Measurements from ENCODE around the gene ADGRA1.

Gene ADGRA1

GRCh38 chr10:133042816-133043215 is 44.9 kb upstream of the ADGRA1 start:
- H3K27me3 ChIP-seq (ENCODE audit: low read length): no peaks in the 10 kb centered on the region
- H3K36me3 ChIP-seq (ENCODE audit: low read length): no peaks in the 10 kb centered on the region
- no peak overlapping the region for H3K27ac ChIP-seq (ENCODE audit: low read depth, low read length)
- TF ChIP-seq CTCF (IDR thresholded peaks at IDR 0.05; ENCODE audit: insufficient read depth, low read length, poor library complexity, severe bottlenecking) (no peak), EZH2phosphoT487 (conservative IDR thresholded peaks at IDR 0.05; ENCODE audit: low read length) (no peak)
- H3K79me2 ChIP-seq (ENCODE audit: insufficient read depth, low read length): no peaks in the 10 kb centered on the region
- H4K20me1 ChIP-seq (ENCODE audit: low read depth, low read length): no peaks in the 10 kb centered on the region
- no peak overlapping the region for H3K9ac ChIP-seq (ENCODE audit: low read length)
- no peaks in the 10 kb centered on the region for H3F3A ChIP-seq (ENCODE audit: insufficient read depth)
- no peak overlapping the region for H2AFZ ChIP-seq (ENCODE audit: low read depth, low read length, severe bottlenecking)
- H3K9me2 ChIP-seq (replicated peaks; ENCODE audit: insufficient read depth, low read length): no peaks in the 10 kb centered on the region
- H3K9me3 ChIP-seq (ENCODE audit: insufficient read depth, low read length): no peaks in the 10 kb centered on the region
- no peak overlapping the region for H3K4me3 ChIP-seq (ENCODE audit: insufficient read depth, low read length, poor library complexity, severe bottlenecking)
- no peak overlapping the region for H3K4me2 ChIP-seq (ENCODE audit: low read depth, low read length, poor library complexity, severe bottlenecking)

- Histone ChIP-seq H3K9me2 (replicated peaks; ENCODE audit: insufficient read depth, low read length) (no peaks in the 10 kb centered on the region), H3K36me3 (ENCODE audit: low read length) (no peaks in the 10 kb centered on the region), H3K4me3 (ENCODE audit: insufficient read depth, low read length, poor library complexity, severe bottlenecking) (no peak overlapping the region), H3K9me3 (ENCODE audit: insufficient read depth, low read length) (no peaks in the 10 kb centered on the region), H3K4me2 (ENCODE audit: low read depth, low read length, poor library complexity, severe bottlenecking) (no peak overlapping the region), H3K9ac (ENCODE audit: low read length) (no peak overlapping the region), H3K79me2 (ENCODE audit: insufficient read depth, low read length) (no peaks in the 10 kb centered on the region), H3F3A (ENCODE audit: insufficient read depth) (no peaks in the 10 kb centered on the region), H4K20me1 (ENCODE audit: low read depth, low read length) (no peaks in the 10 kb centered on the region), H3K27ac (ENCODE audit: low read depth, low read length) (no peak overlapping the region), H3K27me3 (ENCODE audit: low read length) (no peaks in the 10 kb centered on the region), H2AFZ (ENCODE audit: low read depth, low read length, severe bottlenecking) (no peak overlapping the region)
- TF ChIP-seq EZH2phosphoT487 (conservative IDR thresholded peaks at IDR 0.05; ENCODE audit: low read length): no peak
- TF ChIP-seq CTCF (IDR thresholded peaks at IDR 0.05; ENCODE audit: insufficient read depth, low read length, poor library complexity, severe bottlenecking): no peak
Observed at GRCh38 chr10:133043541-133044225, 44.0 kb upstream of the ADGRA1 start.

- no peaks in the 10 kb centered on the region for H3K9me3 ChIP-seq (ENCODE audit: insufficient read depth, low read length)
- H3F3A ChIP-seq (ENCODE audit: insufficient read depth): no peaks in the 10 kb centered on the region
- no peak for TF ChIP-seq EZH2phosphoT487 (conservative IDR thresholded peaks at IDR 0.05; ENCODE audit: low read length)
Observed at GRCh38 chr10:133044401-133044811, 43.3 kb upstream of the ADGRA1 start.

GRCh38 chr10:133045556-133046389 is 42.0 kb upstream of the ADGRA1 start:
- Histone ChIP-seq H3K27ac (ENCODE audit: low read depth, low read length) (no peak overlapping the region), H3K79me2 (ENCODE audit: insufficient read depth, low read length) (no peaks in the 10 kb centered on the region), H3K27me3 (ENCODE audit: low read length) (no peaks in the 10 kb centered on the region), H3F3A (ENCODE audit: insufficient read depth) (no peaks in the 10 kb centered on the region), H3K9me3 (ENCODE audit: insufficient read depth, low read length) (no peaks in the 10 kb centered on the region), H3K4me3 (ENCODE audit: insufficient read depth, low read length, poor library complexity, severe bottlenecking) (no peak overlapping the region), H2AFZ (ENCODE audit: low read depth, low read length, severe bottlenecking) (no peak overlapping the region), H3K4me2 (ENCODE audit: low read depth, low read length, poor library complexity, severe bottlenecking) (no peak overlapping the region), H3K36me3 (ENCODE audit: low read length) (no peaks in the 10 kb centered on the region), H3K9ac (ENCODE audit: low read length) (no peak overlapping the region), H3K9me2 (replicated peaks; ENCODE audit: insufficient read depth, low read length) (no peaks in the 10 kb centered on the region), H4K20me1 (ENCODE audit: low read depth, low read length) (no peaks in the 10 kb centered on the region)
- no peak for TF ChIP-seq CTCF (IDR thresholded peaks at IDR 0.05; ENCODE audit: insufficient read depth, low read length, poor library complexity, severe bottlenecking)
- TF ChIP-seq EZH2phosphoT487 (conservative IDR thresholded peaks at IDR 0.05; ENCODE audit: low read length): no peak

More at GRCh38 chr10:133044401-133044811, 43.3 kb upstream of the ADGRA1 start:
- Histone ChIP-seq H3K79me2 (ENCODE audit: insufficient read depth, low read length) (no peaks in the 10 kb centered on the region), H2AFZ (ENCODE audit: low read depth, low read length, severe bottlenecking) (no peak overlapping the region), H3K4me3 (ENCODE audit: insufficient read depth, low read length, poor library complexity, severe bottlenecking) (no peak overlapping the region), H3K36me3 (ENCODE audit: low read length) (no peaks in the 10 kb centered on the region), H4K20me1 (ENCODE audit: low read depth, low read length) (no peaks in the 10 kb centered on the region), H3K9ac (ENCODE audit: low read length) (no peak overlapping the region), H3K27me3 (ENCODE audit: low read length) (no peaks in the 10 kb centered on the region), H3K27ac (ENCODE audit: low read depth, low read length) (no peak overlapping the region), H3K9me2 (replicated peaks; ENCODE audit: insufficient read depth, low read length) (no peaks in the 10 kb centered on the region), H3K4me2 (ENCODE audit: low read depth, low read length, poor library complexity, severe bottlenecking) (no peak overlapping the region)
